GM20431 (cell line): Measurements from ENCODE around the gene REXO2.

Source experiments
- in situ Hi-C: fragments of 300-500 bp; cut with MseI, MboI; formaldehyde crosslinking; loops from one replicate; pipeline ENCODE4 v1.15.0; 2020; ENCODE audit warnings: low sequenced_read_pairs; ENCODE audit not compliant: unreplicated experiment

Gene REXO2

DNA sequence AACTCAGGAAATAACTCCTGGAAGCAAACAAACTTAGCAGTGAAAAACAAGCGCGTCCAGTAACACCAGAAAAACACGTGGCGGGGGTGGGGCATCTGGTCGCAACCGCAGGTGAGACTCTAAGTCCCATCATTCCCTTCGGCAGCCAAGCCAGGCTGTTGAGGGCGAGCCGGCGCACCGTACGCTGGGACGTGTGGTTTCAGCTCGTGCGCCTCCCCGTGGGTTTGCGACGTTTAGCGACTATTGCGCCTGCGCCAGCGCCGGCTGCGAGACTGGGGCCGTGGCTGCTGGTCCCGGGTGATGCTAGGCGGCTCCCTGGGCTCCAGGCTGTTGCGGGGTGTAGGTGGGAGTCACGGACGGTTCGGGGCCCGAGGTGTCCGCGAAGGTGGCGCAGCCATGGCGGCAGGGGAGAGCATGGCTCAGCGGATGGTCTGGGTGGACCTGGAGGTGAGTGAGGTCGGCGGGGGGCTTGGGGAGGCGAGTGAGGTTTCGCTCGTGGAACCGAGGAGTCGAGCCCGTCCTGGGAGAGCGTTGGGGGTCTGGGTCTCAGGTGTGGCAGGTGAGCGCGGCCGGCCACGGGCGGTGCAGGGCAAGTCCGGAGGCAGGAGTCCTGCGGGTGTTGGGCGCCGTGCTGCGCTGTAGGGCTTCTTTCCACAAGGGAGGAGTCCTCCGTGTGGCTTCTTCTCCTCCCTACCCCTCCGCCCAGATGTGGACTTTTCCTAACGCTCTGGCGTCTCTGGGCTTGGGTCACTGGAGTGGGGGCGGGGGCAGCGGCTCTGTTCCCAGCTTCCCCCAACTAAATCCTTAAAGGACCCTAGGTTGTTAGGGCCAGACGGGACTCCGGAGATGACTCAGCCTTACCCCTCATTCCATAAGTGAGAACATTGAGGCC lies at the start of gene REXO2:
Gene REXO2, plus strand, starts transcription at position 239 of the 892 bp plus-strand sequence. Its CDS starts 62 bp downstream, at position 301.
- in situ Hi-C loops, result no loop called here

DNA sequence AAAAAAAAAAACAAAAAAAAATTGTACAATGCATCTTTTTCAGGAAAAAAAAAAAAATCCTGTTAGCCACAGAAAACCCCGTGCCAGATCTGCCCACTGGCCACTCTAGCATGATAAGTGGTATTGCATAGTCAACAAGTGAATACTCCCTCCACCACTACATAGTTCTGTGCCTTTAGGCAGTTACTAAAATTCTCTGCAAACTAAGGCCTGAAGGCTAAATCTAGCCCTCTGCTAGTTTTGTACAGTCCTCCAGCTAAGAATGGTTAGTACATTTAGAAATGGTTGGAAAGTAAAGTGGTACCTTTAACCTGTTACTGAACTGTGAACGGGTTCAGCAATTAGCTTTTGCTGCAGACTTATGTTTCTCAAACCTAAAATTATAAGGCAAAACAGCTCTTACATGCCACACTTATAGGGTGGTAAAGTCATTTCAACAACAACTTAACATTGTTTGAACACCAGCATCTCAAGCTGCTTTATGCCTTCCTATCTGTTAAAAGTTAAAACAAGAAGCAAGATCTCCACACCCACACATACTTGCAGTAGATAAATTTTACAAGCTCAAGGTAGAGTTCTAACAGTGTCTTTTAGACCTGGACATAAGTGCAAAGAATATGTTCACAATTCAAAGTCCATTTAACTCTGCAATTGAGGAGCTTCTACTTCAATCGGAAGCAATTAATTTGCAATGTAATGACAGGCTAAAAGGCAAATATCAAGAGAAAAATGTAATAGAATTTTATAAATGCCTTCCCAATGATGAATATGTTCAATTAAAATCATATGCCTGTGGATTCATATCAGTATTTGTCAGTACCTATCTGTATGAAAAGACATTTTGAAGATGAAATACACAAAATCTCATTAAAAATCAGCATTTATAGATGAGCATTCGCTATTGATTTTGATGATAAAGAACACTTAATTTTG lies 46.3 kb upstream of the REXO2 start:
- in situ Hi-C loops, result no loop called here

DNA sequence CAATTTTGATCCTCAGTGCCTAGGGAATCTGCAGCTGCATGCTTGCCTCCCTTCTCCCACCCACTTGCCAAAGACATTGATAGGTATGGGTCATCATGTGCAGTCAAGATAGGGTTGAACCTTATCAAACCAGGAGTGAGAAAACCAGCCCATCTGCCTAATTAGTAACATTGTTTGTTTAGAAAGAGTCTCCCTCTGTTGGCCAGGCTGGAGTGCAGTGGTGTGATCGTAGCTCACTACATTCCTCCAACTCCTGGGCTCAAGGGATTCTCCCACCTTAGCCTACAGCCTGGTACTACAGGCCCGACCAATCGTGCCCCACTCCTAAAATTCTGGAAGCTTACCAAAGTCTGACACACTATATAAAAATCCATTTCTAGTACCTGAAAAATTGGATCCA lies 43.5 kb upstream of the REXO2 start:
- in situ Hi-C loops, result no loop called here

DNA sequence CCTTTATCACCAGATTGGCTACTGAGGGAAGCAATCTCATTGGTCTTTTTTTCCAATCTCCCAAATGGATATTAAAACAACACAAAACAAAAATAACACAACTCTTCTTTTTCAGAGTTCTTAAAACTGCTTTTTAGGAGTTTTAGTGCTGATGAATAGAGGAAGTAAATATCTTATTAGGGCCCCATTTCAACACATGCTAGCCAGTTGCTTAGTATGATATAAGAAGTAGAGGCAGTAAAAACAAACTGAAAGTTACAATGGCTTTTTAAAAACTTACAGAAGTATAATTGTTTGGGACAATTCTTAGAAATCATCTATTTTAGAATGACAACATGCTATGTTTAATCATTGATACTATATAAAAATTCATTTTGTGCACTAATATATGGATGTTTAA lies 42.4 kb upstream of the REXO2 start:
- in situ Hi-C loops, result no loop called here

DNA sequence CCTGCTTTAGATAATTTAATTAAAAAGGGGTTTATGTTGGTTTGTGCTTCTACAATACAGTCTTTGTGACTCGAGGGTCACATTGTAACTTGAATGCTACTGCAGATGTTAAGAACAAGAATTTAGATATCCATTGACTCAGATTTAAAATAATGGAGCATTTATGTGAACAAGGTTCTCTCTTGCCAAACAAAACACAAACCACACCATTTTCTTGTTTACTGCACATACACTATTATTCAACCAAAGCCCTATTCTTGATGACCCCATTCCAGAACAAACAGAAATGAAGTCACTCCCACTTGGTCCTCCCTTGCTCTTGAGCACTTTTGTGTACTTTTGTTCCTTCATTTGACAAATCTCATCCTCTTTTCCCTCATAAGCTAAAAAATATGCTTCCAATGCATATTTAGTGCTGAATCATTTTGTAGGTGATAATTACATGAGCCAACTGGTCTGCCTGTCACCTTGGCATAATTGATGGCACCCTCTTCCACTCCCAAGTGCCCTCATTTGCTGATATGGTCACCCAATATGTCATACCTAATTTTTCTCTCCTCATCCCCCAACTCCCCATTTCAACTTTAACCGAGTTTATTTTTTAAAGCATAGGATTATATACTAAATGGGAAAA lies 41.8 kb upstream of the REXO2 start:
- in situ Hi-C loops, result no loop called here

DNA sequence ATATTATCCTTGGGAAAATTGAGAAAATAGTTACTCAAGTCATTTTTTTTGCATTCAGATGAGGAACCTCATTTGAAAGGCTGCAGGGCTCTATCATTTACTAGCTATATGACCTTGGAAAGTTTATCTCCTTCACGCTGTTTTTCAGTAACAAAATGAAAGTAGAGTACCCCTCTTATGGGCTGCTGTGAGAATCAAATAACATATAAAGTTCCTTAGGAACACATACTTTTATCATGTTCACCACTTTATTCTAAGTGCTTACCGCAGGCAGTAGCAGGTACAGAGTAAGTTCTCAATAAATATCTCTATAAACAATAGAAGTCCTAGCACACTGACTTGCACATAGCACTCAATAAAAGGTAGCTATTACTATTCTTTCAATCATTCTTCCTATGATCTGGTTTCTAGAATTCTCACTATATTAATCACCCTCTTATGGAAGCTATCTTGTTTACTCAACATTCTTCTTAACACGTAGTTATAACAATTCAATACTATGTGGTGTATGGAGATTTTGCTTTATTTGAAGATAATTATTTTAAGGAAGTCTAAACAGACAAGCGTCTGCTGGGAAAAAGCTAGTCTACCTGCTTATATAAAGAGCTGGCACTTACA lies 40.9 kb upstream of the REXO2 start:
- in situ Hi-C loops, result no loop called here

DNA sequence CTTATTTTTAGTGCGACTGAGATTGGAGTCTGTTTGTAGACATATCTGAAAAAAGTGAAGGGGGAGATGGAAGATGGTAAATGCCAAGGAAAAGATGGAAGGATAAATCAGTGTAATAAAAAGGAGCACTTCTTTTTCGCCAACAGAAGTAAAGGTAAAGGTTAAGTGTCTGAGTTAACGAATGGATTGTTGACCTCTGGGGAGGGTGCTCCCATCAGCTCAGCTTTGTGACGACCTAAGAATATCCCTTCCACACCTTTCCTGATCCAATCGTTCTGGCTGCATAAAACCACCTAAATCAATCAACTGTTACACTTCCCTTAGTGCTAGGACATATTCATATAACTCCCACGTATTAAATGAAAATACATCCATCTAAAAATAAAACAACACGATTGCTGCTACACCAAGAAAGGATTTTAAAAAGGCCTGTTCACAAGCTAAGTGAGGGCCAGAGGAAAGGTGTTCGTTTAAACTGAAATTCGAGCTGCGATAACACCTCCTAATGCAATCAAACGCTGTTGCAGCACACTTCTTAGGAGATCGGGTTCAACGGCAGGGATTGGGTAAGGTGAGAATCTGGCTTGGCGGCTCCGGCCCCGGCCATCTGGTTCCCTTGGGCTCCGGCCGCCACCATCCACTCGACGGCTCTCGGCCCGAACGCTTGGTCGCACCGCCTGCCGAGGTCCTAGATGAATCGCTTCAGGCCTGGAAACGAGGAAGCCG lies 39.6 kb upstream of the REXO2 start:
- in situ Hi-C loops, result no loop called here

DNA sequence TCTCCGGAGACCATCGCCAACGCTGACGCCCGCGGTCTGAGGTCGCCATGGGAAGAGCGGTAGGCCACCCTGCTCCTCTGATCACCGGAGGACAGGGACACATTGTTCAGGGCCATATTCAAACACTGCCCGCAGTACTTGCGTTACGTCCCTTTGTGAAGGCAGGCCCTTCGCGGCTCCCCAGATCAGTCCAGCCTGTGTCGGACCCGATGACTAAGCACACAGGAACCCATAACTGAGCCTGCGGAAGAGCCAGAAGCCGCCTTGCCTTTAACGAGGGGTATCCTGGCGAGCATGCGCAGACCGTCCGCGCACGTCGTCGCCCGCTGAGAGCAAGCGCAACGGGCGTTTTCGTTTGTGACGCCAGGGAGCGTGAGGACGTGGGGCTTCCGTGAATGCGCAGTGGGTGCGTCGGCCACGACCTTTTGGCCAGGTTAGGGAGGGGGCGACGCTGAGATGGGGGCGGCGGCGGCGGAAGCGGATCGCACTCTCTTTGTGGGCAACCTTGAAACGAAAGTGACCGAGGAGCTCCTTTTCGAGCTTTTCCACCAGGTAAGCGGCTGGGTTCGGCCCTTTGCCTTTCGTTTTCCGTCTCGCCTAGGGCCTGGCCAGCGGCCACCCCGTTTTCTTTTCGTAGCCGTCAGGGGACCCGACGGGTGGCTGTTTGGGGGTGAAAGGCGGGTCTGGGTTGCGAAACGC lies 38.9 kb upstream of the REXO2 start, which contains the start of the genes C11orf71 and RBM7:
Gene C11orf71, minus strand, starts transcription at position 296 of the 699 bp plus-strand sequence. Its CDS starts 180 bp downstream, at position 116.
Gene RBM7, plus strand, starts transcription at position 451 of the 699 bp plus-strand sequence. Its CDS starts 6 bp downstream, at position 457.
- in situ Hi-C loops, result no loop called here

DNA sequence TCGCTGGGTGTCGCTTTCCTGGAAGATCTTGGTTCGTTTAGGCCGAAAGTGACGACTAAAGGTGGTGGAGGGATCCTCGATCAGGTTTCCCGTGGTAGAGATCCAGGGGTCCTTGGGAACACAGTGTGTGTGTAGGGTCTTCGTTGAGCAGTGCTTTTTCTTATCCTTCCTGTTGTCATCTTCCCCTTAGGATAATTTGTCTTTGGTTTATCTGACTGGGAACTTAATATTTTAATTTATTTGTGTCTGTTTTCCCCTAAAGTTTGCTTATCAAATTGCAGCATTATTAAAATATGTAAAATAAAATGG lies 38.4 kb upstream of the REXO2 start:
- in situ Hi-C loops, result no loop called here

DNA sequence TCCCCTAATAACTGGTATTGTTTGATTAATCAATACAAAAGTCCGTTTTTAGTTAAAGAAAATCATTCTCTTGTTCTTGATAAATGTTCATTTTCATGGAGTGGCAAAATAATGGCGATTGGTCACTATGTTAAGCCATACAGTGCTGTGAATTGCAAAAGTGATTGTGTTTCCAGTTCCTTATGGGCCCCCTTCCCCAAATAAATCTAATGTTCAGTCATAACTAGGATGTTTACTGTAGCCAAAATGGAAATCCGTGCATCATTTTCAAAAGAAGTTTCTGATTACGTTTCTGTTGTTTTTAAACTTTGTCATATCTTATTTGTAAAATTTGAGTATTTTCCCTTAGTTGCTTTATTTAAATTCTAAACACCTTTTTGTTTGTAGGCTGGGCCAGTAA lies 38.0 kb upstream of the REXO2 start:
- in situ Hi-C loops, result no loop called here

DNA sequence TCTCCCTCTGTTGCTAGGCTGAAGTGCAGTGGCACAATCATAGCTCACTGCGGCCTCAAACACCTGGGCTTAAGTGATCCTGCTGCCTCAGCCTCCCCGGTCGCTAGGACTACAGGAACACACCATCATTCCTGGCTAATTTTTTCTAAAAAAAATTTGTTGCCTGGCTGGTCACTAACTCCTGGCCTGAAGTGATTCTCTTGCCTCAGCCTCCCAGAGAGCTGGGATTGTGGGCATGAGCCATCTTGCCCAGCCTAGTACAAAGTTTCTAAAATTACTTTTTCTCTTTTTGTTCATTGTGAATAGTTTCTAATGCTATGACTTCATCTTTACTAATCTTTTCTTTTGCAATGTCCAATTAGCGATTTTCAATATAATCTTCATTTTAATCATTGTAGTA lies 26.3 kb upstream of the REXO2 start:
- in situ Hi-C loops, result no loop called here

DNA sequence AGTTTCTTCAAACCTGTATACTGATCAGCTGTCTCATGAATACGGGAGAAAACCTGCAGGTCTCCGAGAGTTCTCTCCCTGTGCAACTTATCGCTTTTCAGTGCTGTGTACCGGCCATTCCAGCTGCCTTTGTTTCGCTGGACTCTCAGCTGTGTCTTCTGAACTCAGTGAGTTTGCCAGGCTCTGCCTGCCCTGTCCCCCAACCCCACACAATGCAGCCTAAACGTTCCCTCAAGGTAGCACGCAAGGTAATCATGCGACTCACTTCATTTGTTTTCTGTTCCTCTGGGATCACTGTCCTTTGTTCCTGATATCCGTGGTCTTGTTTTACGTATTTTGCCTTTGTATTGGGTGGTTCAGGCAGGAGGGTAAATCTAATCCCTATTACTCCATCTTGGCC lies 25.3 kb upstream of the REXO2 start:
- in situ Hi-C loops, result no loop called here

DNA sequence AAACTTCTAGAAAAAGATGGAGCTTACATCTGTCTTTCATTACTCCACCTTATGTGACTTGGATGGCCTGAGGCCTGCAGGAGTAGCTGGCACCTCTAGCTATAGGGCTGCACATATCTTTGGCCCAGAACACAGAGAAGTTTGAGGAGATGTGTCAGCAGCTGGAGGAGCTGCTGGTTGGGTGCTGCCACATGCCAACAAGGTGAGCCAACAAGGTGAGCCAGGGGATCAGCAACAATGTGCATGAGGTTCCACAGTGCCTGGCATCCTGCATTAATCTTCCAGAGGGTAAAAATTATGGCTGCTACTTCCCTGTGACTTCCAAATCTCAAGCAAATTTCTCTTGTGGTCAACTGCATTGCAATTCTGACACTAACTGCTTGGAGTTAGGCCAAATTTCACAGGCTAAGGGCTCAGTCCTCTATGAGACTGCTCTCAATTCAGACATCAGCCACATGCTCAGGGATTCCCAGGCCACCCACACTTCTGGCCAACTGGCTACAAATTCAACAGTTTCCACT lies 22.8 kb upstream of the REXO2 start:
- in situ Hi-C loops, result no loop called here

DNA sequence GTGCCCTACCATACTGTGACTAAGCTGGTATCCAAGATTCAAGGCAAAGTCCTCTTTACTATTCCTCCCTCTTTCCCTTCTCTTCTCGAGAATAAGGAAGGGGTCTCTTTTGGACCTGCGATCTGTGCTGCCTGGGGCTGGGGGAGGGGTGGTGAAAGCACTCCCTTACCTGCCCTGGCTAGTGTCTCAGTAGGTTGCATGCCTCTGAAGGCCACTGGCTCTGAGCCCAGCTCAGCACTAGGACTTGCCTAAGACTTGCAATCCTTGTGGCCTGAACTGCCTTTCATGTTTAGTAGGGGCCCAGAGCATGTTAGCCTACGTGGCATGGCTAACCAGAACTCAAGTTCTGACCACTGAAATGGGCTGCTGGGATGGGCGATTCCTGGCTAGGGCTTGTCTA lies 13.0 kb upstream of the REXO2 start:
- in situ Hi-C loops, result no loop called here

DNA sequence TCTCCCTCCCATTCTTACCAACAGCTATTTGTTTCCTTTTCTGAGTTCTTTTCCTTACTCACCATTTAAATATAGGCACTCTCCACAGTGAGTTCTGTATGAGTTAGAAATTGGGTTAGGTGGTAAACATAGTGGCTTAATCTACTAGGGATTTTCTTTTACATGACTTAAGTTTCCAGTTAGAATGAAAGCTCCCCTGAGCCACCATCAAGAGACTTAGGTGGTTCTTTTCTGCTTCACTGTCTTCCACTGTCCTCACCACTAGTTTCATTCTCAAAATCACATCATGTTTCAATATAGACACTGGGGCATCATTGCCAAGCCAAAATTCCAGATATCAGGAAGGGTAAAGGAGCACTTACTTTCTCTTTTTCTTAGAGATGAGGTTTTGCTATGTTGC lies 9.0 kb upstream of the REXO2 start:
- in situ Hi-C loops, result no loop called here

DNA sequence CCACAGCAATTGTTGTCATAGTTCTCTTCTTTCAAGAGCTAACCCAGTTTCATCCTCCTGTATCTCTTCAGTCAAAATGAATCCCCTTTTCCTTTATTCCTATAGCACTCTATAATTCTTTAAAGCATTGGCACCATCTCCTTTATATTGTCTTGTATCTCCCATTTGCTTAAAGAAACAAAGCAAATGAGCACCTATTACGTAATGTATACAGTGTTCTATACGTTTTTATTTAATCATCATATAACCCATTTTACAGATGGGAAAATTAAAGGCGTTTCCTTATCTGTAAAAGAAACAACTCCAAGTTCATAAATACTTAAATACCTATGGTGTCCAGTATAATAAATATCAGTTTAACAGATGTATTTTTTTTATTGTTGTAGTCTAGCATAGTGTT lies 6.4 kb upstream of the REXO2 start:
- in situ Hi-C loops, result no loop called here

DNA sequence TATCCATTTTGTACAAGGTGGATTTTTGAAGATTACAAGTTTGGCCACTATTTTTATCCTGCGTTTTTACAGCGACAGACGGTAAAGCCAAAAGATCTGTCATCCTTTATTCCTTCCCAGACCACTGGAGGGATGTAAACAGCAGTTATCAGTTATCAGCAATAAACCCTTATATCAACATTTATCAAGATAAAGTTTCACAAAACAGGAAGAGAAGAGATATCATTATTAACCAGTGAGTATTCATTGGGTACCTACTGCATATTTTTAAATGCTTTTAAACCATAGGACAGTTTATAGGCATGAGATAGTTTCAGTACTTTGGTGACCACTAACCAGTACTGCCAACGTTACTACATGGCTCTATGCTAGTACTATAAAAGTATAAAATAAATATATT lies 5.9 kb upstream of the REXO2 start:
- in situ Hi-C loops, result no loop called here

DNA sequence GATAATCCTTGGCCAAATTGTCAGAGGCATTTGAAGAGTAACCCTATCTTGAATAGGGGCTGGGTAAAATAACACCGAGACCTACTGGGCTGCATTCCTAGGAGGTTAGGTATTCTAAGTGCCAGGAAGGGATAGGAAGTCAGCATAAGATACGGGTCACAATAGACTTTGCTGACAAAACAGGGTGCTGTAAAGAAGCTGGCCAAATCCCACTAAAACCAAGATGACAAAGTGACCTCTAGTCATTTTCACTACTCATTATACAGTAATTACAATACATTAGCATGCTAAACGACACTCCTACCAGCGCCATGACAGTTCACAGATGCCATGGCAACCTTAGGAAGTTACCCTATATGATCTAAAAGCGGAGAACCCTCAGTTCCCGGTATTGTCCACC lies 964 bp upstream of the REXO2 start:
- in situ Hi-C loops, result no loop called here
